CD14-positive monocyte (primary cell): Measurements from ENCODE around the gene VAV2. TPM values are rescaled to one million over a fixed set of nuclear protein-coding genes. Genes with fewer than 3 reads are reported as not detected.

Experiments used
- DNase-seq, 3 donors: peaks; one replicate each; pipeline ENCODE4 v3.0.0-alpha.2; 2011 to 2022
- H2AFZ ChIP-seq: 2 replicates; pipeline ENCODE4 v1.6.0; 2012; ENCODE audit warnings: mild to moderate bottlenecking, low read depth, low read length, inconsistent platforms; ENCODE audit not compliant: insufficient read depth, poor library complexity, severe bottlenecking
- H3K27ac ChIP-seq, 2 donors: 1 replicate in 1 of 2; 2 replicates in 1 of 2; pipeline ENCODE4 v1.5.1; 2012 to 2013; ENCODE audit warnings: low read length in 2 of 2, control low read depth in 1 of 2, inconsistent platforms in 1 of 2, low read depth in 1 of 2, mild to moderate bottlenecking in 1 of 2
- H3K27me3 ChIP-seq, 2 donors: one replicate each; pipeline versions ENCODE4 v1.6.0 to v1.6.1; 2011 to 2013; ENCODE audit warnings: low read length in 2 of 2; ENCODE audit not compliant: control insufficient read depth in 2 of 2, insufficient read depth in 2 of 2
- H3K36me3 ChIP-seq, 2 donors: replicated peaks in 1 of 2; 1 replicate in 1 of 2; 2 replicates in 1 of 2; pipeline versions ENCODE4 v1.5.1 to v1.6.1; 2012 to 2013; ENCODE audit warnings: low read length in 2 of 2, control low read depth in 1 of 2, inconsistent platforms in 1 of 2, mild to moderate bottlenecking in 1 of 2; ENCODE audit not compliant: insufficient read depth in 2 of 2, control insufficient read depth in 1 of 2
- H3K4me1 ChIP-seq, 2 donors: 1 replicate in 1 of 2; 2 replicates in 1 of 2; pipeline versions ENCODE4 v1.5.1 to v1.6.1; 2012 to 2013; ENCODE audit warnings: low read length in 2 of 2, control low read depth in 1 of 2, inconsistent platforms in 1 of 2, mild to moderate bottlenecking in 1 of 2, moderate library complexity in 1 of 2; ENCODE audit not compliant: insufficient read depth in 2 of 2, control insufficient read depth in 1 of 2
- H3K4me2 ChIP-seq: replicated peaks from 2 replicates; pipeline ENCODE3; 2012; ENCODE audit warnings: low read length, moderate library complexity, mild to moderate bottlenecking; ENCODE audit not compliant: poor library complexity, severe bottlenecking; ENCODE audit errors: extremely low read depth
- H3K4me3 ChIP-seq, 3 experiments: fragments of 200-600 bp in 1 of 3; sonication (generic) in 1 of 3; replicated peaks in 1 of 3; 1 replicate in 2 of 3; 2 replicates in 1 of 3; pipeline ENCODE4 v1.5.1; 2011 to 2013; ENCODE audit warnings: low read length in 3 of 3, mild to moderate bottlenecking in 3 of 3, control low read depth in 2 of 3, low read depth in 2 of 3, inconsistent platforms in 1 of 3, moderate library complexity in 1 of 3
- H3K79me2 ChIP-seq: 2 replicates; pipeline ENCODE4 v1.6.0; 2012; ENCODE audit warnings: mild to moderate bottlenecking, control low read depth, inconsistent platforms, low read length, moderate library complexity; ENCODE audit not compliant: insufficient read depth
- H3K9ac ChIP-seq: 2 replicates; pipeline ENCODE4 v1.6.0; 2017; ENCODE audit warnings: low read length, mild to moderate bottlenecking; ENCODE audit not compliant: insufficient read depth, poor library complexity, severe bottlenecking
- H3K9me3 ChIP-seq, 2 donors: replicated peaks in 1 of 2; 1 replicate in 1 of 2; 2 replicates in 1 of 2; pipeline versions ENCODE4 v1.5.1 to v1.6.1; 2012 to 2013; ENCODE audit warnings: low read length in 2 of 2, control low read depth in 1 of 2; ENCODE audit not compliant: control insufficient read depth in 1 of 2, insufficient read depth in 1 of 2
- H4K20me1 ChIP-seq: 2 replicates; pipeline ENCODE4 v1.6.0; 2012; ENCODE audit warnings: mild to moderate bottlenecking, low read length, control low read depth, moderate library complexity; ENCODE audit not compliant: insufficient read depth
- H3K27ac Mint-ChIP-seq, 7 donors: one replicate each; pipeline ENCODE4 v1.8.0; 2020; ENCODE audit warnings: mild to moderate bottlenecking in 7 of 7, mixed read lengths in 7 of 7, moderate library complexity in 6 of 7, inconsistent platforms in 2 of 7
- H3K27me3 Mint-ChIP-seq, 3 donors: one replicate each; pipeline ENCODE4 v1.8.0; 2021 to 2022; ENCODE audit warnings: low read depth in 3 of 3, mild to moderate bottlenecking in 3 of 3, mixed read lengths in 3 of 3, moderate library complexity in 3 of 3, inconsistent platforms in 1 of 3
- H3K36me3 Mint-ChIP-seq, 2 donors: one replicate each; pipeline ENCODE4 v1.8.0; 2020; ENCODE audit warnings: mixed read lengths in 2 of 2, inconsistent platforms in 1 of 2, mild to moderate bottlenecking in 1 of 2
- H3K4me1 Mint-ChIP-seq: one replicate; pipeline ENCODE4 v1.8.0; 2020; ENCODE audit warnings: mild to moderate bottlenecking, mixed read lengths
- H3K4me3 Mint-ChIP-seq, 2 donors: one replicate each; pipeline ENCODE4 v1.8.0; 2020; ENCODE audit warnings: mild to moderate bottlenecking in 2 of 2, mixed read lengths in 2 of 2, moderate library complexity in 1 of 2
- H3K9me3 Mint-ChIP-seq, 7 donors: one replicate each; pipeline ENCODE4 v1.8.0; 2020 to 2022; ENCODE audit warnings: mixed read lengths in 7 of 7, mild to moderate bottlenecking in 6 of 7, moderate library complexity in 6 of 7, inconsistent platforms in 2 of 7
- CTCF ChIP-seq: fragments of 200-600 bp; IDR thresholded peaks from one replicate; pipeline ENCODE4 v1.8.0; 2022; ENCODE audit warnings: antibody characterized with exemption, mild to moderate bottlenecking
- WGBS: methylation state at CpG from one replicate; pipeline ENCODE4 v1.1.5; 2013; ENCODE audit warnings: missing lambda C conversion rate; ENCODE audit not compliant: insufficient coverage; 5-methylcytosine and 5-hydroxymethylcytosine counted together
- intact Hi-C, 2 donors: fragments of 100-400 bp; cut with micrococcal nuclease; formaldehyde crosslinking; loops; one replicate each; pipeline versions ENCODE4 v1.15.0 to v1.15.1; 2023
- polyA plus RNA-seq, 3 donors: library from polyadenylated mRNA; depleted of rRNA in 1 of 3; unstranded in 2 of 3; stranded (reverse) in 1 of 3; fragments of 300-500 nt in 2 of 3; fragments of >200 nt in 1 of 3; fragmentation: Illumina TruSeq in 2 of 3; gene quantifications; 1 replicate in 2 of 3; 2 replicates in 1 of 3; pipeline ENCODE4 v1.2.3, GENCODE V29; 2012 to 2021

Gene VAV2
- polyA plus RNA-seq, 3 donors, result 2.3 to 13.6 (median 2.3) TPM

GRCh38 chr9:133775951-133776905 is 215.9 kb downstream of the VAV2 start:
- Mint-ChIP-seq H3K36me3 (peaks cover 69 to 91% of the 10 kb centered on the region in 2 donors), H3K4me3 (no peak overlapping the region), H3K9me3 (peaks cover 0 to 19% (median 13%) of the 10 kb centered on the region in 7 donors), H3K27ac (no peak overlapping the region), H3K4me1 (no peaks in the 10 kb centered on the region), H3K27me3 (peaks cover 0 to 4% (median 2%) of the 10 kb centered on the region in 3 donors)
- Histone ChIP-seq H3K27ac (no peak overlapping the region), H2AFZ (no peak overlapping the region), H3K9ac (no peak overlapping the region), H3K4me1 (no peaks in the 10 kb centered on the region), H3K4me3 (no peak overlapping the region), H3K4me2 (no peak overlapping the region), H3K36me3 (peaks cover 51 to 96% of the 10 kb centered on the region in 2 donors), H4K20me1 (no peaks in the 10 kb centered on the region), H3K79me2 (no peaks in the 10 kb centered on the region), H3K27me3 (no peaks in the 10 kb centered on the region), H3K9me3 (peaks cover 0 to 14% of the 10 kb centered on the region in 2 donors)
- DNase-seq, result no peak
- TF ChIP-seq CTCF, result no peak
- 97% methylated on average over 22 of the region's 27 CpGs for WGBS
- intact Hi-C loops, result no loop called here

- Mint-ChIP-seq H3K36me3 (peaks cover 70 to 93% of the 10 kb centered on the region in 2 donors), H3K4me3 (no peak overlapping the region), H3K4me1 (no peaks in the 10 kb centered on the region), H3K9me3 (peaks cover 0 to 19% (median 13%) of the 10 kb centered on the region in 7 donors), H3K27me3 (peaks cover 0 to 5% (median 3%) of the 10 kb centered on the region in 3 donors), H3K27ac (no peak overlapping the region)
- DNase-seq, result no peak
- H3K4me3 ChIP-seq, result no peak overlapping the region
- no peak overlapping the region for H3K9ac ChIP-seq
- TF ChIP-seq CTCF, result no peak
- H3K4me2 ChIP-seq, result no peak overlapping the region
- peaks cover 0 to 14% of the 10 kb centered on the region in 2 donors for H3K9me3 ChIP-seq
- no peaks in the 10 kb centered on the region for H3K27me3 ChIP-seq
- WGBS, result 91% methylated on average over 1 of the region's 2 CpGs
- no peaks in the 10 kb centered on the region for H3K4me1 ChIP-seq
- H3K27ac ChIP-seq, result no peak overlapping the region
- peaks cover 52 to 96% of the 10 kb centered on the region in 2 donors for H3K36me3 ChIP-seq
- no peak overlapping the region for H2AFZ ChIP-seq
- no peaks in the 10 kb centered on the region for H3K79me2 ChIP-seq
- intact Hi-C loops, result no loop called here
- H4K20me1 ChIP-seq, result no peaks in the 10 kb centered on the region
Observed at GRCh38 chr9:133775291-133775690, 216.8 kb downstream of the VAV2 start.
